Activated naive CD8-positive, alpha-beta T cell treated with anti-CD3 and anti-CD28 coated beads, Interleukin-2, amount 10 ng/mL, durations not matched to agents 7 days and 5 days (primary cell): Measurements from ENCODE around the gene CASKIN1. TPM values are rescaled to one million over a fixed set of nuclear protein-coding genes. Genes with fewer than 3 reads are reported as not detected.

ENCODE experiments used
- ATAC-seq: fragments of 150-1000 bp; cut with Tn5 transposase; one replicate; pipeline ENCODE4 v1.10.0; 2021; ENCODE audit warnings: low read depth, moderate library complexity
- POLR2A ChIA-PET: fragments of 350-600 bp; sonication (Branson Sonifier 250); formaldehyde crosslinking; loops from one replicate; lab custom pipeline; 2021; ENCODE audit warnings: antibody characterized with exemption; lab: Charles Lee
- DNase-seq: peaks from one replicate; pipeline ENCODE4 v3.0.0; 2021
- H3K27ac Mint-ChIP-seq: one replicate; pipeline ENCODE4 v1.8.0; 2022; ENCODE audit warnings: mild to moderate bottlenecking, mixed read lengths
- H3K27me3 Mint-ChIP-seq: one replicate; pipeline ENCODE4 v1.8.0; 2022; ENCODE audit warnings: mild to moderate bottlenecking, moderate library complexity, mixed read lengths
- H3K36me3 Mint-ChIP-seq: one replicate; pipeline ENCODE4 v1.8.0; 2021; ENCODE audit warnings: mild to moderate bottlenecking, mixed read lengths
- H3K4me1 Mint-ChIP-seq: one replicate; pipeline ENCODE4 v1.8.0; 2021; ENCODE audit warnings: mixed read lengths
- H3K4me3 Mint-ChIP-seq: one replicate; pipeline ENCODE4 v1.8.0; 2022; ENCODE audit warnings: mild to moderate bottlenecking, moderate library complexity, mixed read lengths
- H3K9me3 Mint-ChIP-seq: one replicate; pipeline ENCODE4 v1.8.0; 2021; ENCODE audit warnings: mixed read lengths
- total RNA-seq, 2 experiments: library from RNA; stranded (reverse); gene quantifications; one replicate each; pipeline ENCODE4 v1.2.3, GENCODE V29; 2021

Gene CASKIN1
- total RNA-seq, 2 experiments from 2014 or later: 0.88 to 1.1 TPM

- Mint-ChIP-seq H3K36me3 (no peaks in the 10 kb centered on the region), H3K27me3 (peaks cover 16% of the 10 kb centered on the region), H3K4me1 (peaks cover 1% of the 10 kb centered on the region), H3K27ac (no peak overlapping the region), H3K9me3 (no peaks in the 10 kb centered on the region), H3K4me3 (no peak overlapping the region)
- no peak for ATAC-seq
- POLR2A ChIA-PET: no interaction called here
- DNase-seq: no peak
Measured at GRCh38 chr16:2190659-2191445, 5.6 kb downstream of the CASKIN1 start.

DNA sequence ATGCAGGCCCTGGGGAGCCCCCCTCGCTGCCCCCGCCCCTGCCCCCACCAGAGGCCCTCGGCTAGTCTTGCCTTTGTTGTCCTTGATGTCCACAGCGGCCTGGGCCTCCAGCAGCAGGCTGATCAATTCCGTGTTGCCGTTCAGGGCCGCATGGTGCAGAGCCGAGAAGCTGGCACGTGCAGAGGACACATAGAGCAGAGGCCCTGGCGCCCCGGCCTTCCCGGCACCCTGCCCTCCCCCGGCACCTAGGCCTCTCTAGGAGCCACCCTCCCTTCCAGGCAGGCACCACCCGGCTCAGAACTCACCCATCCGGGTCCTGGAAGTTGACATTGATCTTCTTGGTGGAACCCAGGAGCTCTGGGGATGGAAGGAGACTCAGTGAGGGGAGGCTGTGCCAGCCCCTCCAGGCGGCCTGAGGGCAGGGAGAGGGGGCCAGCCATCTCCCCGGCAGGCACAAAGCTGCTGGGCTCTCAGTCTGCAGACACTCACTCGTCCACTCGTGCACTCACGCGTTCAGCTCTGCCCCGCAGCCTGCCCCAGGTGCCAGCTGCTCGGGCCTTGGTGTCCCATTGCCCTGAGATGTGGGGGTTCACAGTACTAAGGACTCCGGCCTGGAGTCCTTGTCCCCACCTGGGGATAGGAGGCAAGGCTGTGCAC, 6.3 kb downstream of the CASKIN1 start:
- no peak for ATAC-seq
- Mint-ChIP-seq H3K27ac (no peak overlapping the region), H3K4me1 (peaks cover 1% of the 10 kb centered on the region), H3K27me3 (peaks cover 15% of the 10 kb centered on the region), H3K36me3 (no peaks in the 10 kb centered on the region), H3K4me3 (no peak overlapping the region), H3K9me3 (no peaks in the 10 kb centered on the region)
- no peak for DNase-seq
- POLR2A ChIA-PET: no interaction called here

GRCh38 chr16:2189252-2189893, 7.0 kb downstream of the CASKIN1 start:
- Mint-ChIP-seq H3K27ac (no peak overlapping the region), H3K4me1 (no peaks in the 10 kb centered on the region), H3K4me3 (no peak overlapping the region), H3K9me3 (no peaks in the 10 kb centered on the region), H3K27me3 (peaks cover 8% of the 10 kb centered on the region), H3K36me3 (no peaks in the 10 kb centered on the region)
- ATAC-seq (no peak), DNase-seq (no peak)
- POLR2A ChIA-PET: no interaction called here

- POLR2A ChIA-PET: interaction anchor here (1.2 kb wide), 1 partner anchor 33 kb away, joined by 3 read pairs; the partner anchor contains the start of gene TRAF7
- no peaks in the 10 kb centered on the region for H3K36me3 Mint-ChIP-seq
- no peak overlapping the region for H3K4me3 Mint-ChIP-seq
- ATAC-seq (no peak), DNase-seq (no peak)
- peaks cover 4% of the 10 kb centered on the region for H3K27me3 Mint-ChIP-seq
- no peak overlapping the region for H3K27ac Mint-ChIP-seq
- no peaks in the 10 kb centered on the region for H3K9me3 Mint-ChIP-seq
- H3K4me1 Mint-ChIP-seq: no peaks in the 10 kb centered on the region
Measured at GRCh38 chr16:2188395-2188794, 8.0 kb downstream of the CASKIN1 start.

DNA sequence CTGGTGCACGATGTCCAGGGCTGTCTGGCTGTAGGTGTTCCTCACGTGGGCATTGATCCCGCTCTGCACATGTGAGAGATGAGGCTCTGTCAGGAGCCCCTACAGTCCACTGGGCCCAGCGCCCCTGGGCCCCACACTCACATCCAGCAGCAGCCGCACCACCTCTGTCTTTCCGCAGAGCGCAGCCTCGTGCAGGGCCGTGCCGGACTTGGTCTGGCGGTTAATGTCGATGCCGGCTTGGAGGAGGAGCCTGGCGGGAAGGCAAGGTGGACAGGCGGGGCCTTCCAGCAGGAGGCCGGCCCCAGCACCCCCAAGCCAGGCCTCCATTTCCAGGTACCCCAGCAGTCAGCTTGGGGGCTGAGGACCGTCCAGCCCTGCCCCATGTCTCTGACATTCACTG, 9.2 kb downstream of the CASKIN1 start:
- no peaks in the 10 kb centered on the region for H3K4me1 Mint-ChIP-seq
- DNase-seq: no peak
- H3K4me3 Mint-ChIP-seq: no peak overlapping the region
- H3K27me3 Mint-ChIP-seq: peaks cover 3% of the 10 kb centered on the region
- H3K9me3 Mint-ChIP-seq: no peaks in the 10 kb centered on the region
- no peaks in the 10 kb centered on the region for H3K36me3 Mint-ChIP-seq
- no peak for ATAC-seq
- POLR2A ChIA-PET: interaction anchor here (0.5 kb wide), 1 partner anchor 285 kb away, joined by 4 read pairs; no protein-coding TSS in a partner anchor
- no peak overlapping the region for H3K27ac Mint-ChIP-seq

- no peaks in the 10 kb centered on the region for H3K9me3 Mint-ChIP-seq
- peaks cover 3% of the 10 kb centered on the region for H3K27me3 Mint-ChIP-seq
- no peaks in the 10 kb centered on the region for H3K36me3 Mint-ChIP-seq
- DNase-seq (no peak), ATAC-seq (no peak)
- no peak overlapping the region for H3K27ac Mint-ChIP-seq
- H3K4me3 Mint-ChIP-seq: no peak overlapping the region
- POLR2A ChIA-PET: interaction anchor here (0.5 kb wide), 1 partner anchor 365 kb away, joined by 3 read pairs; no protein-coding TSS in a partner anchor
- H3K4me1 Mint-ChIP-seq: no peaks in the 10 kb centered on the region
Measured at GRCh38 chr16:2186505-2186904, 9.9 kb downstream of the CASKIN1 start.

DNA sequence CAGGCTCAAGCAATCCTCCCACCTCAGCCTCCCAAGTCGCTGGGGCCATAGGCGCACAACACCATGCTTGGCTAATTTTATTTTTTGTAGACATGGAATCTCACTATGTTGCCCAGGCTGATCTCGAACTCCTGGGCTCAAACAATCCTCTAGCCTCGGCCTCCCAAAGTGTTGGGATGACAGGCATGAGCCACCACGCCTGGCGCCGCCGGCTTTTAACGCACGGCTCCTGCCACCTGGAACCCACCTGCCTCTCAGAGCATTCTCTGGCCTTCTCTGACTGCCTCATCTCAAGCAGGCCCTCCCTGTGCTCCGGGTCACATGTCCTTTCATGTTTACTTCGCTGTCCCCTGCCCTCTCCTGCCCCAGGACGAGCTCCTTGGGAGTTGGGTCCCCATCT, 10.3 kb downstream of the CASKIN1 start:
- POLR2A ChIA-PET: no interaction called here
- H3K36me3 Mint-ChIP-seq: no peaks in the 10 kb centered on the region
- DNase-seq (no peak), ATAC-seq (no peak)
- H3K4me1 Mint-ChIP-seq: no peaks in the 10 kb centered on the region
- no peaks in the 10 kb centered on the region for H3K9me3 Mint-ChIP-seq
- no peak overlapping the region for H3K4me3 Mint-ChIP-seq
- peaks cover 3% of the 10 kb centered on the region for H3K27me3 Mint-ChIP-seq
- no peak overlapping the region for H3K27ac Mint-ChIP-seq

- H3K36me3 Mint-ChIP-seq: no peaks in the 10 kb centered on the region
- no peaks in the 10 kb centered on the region for H3K4me1 Mint-ChIP-seq
- POLR2A ChIA-PET: interaction anchor here (1.9 kb wide), 1 partner anchor 30 kb away, joined by 5 read pairs; the partner anchor contains the start of gene TRAF7
- no peak overlapping the region for H3K27ac Mint-ChIP-seq
- ATAC-seq (no peak), DNase-seq (no peak)
- H3K9me3 Mint-ChIP-seq: no peaks in the 10 kb centered on the region
- H3K4me3 Mint-ChIP-seq: no peak overlapping the region
- H3K27me3 Mint-ChIP-seq: peaks cover 3% of the 10 kb centered on the region
Measured at GRCh38 chr16:2184962-2185361, 11.4 kb downstream of the CASKIN1 start.

DNA sequence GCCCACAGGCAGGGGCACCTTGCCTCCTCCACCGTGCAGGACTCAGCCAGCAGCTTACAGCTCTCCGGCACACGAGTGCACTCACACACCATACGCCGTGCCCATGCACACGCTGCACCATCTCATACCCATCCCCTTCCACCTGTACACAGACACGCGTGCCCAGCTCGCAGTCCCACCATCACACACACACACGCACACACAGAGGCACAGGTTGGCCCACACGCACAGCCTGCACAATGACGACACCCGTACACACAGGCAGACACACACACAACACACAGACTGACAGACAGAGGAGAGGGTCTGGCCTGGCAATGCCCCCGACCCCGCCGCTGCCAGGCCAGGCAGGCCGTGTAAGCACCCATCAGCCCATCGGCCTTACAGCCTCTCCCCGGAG, 12.1 kb downstream of the CASKIN1 start:
- DNase-seq (no peak), ATAC-seq (no peak)
- H3K4me1 Mint-ChIP-seq: no peaks in the 10 kb centered on the region
- no peak overlapping the region for H3K27ac Mint-ChIP-seq
- no peaks in the 10 kb centered on the region for H3K9me3 Mint-ChIP-seq
- H3K27me3 Mint-ChIP-seq: peaks cover 3% of the 10 kb centered on the region
- H3K4me3 Mint-ChIP-seq: no peak overlapping the region
- H3K36me3 Mint-ChIP-seq: no peaks in the 10 kb centered on the region
- POLR2A ChIA-PET: interaction anchor here (1.9 kb wide), 1 partner anchor 29 kb away, joined by 5 read pairs; the partner anchor contains the start of gene TRAF7

DNA sequence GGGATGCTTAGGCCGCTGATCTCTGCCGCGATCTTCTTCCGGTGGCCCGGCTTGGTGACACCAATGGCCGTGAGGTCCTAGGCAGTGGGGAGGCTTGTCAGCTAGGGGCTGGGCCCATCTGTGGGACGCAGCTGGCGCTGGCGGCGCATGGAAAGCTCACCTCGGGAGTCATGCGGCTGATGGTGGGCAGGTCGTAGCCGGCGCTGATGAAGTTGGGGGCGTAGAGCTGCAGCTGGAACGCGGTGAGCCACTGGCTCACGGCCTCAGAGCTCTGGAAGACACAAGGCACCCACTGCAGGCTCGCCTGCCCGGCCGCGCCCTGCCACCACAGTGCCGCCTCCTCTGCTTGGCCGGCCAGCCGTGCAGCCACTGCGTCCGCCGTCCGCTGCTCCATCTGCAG, 12.7 kb downstream of the CASKIN1 start:
- Mint-ChIP-seq H3K27me3 (peaks cover 3% of the 10 kb centered on the region), H3K9me3 (no peaks in the 10 kb centered on the region), H3K27ac (no peak overlapping the region), H3K4me3 (no peak overlapping the region), H3K4me1 (no peaks in the 10 kb centered on the region), H3K36me3 (no peaks in the 10 kb centered on the region)
- DNase-seq (no peak), ATAC-seq (no peak)
- POLR2A ChIA-PET: interaction anchor here (1.9 kb wide), 1 partner anchor 28 kb away, joined by 5 read pairs; the partner anchor contains the start of gene TRAF7

DNA sequence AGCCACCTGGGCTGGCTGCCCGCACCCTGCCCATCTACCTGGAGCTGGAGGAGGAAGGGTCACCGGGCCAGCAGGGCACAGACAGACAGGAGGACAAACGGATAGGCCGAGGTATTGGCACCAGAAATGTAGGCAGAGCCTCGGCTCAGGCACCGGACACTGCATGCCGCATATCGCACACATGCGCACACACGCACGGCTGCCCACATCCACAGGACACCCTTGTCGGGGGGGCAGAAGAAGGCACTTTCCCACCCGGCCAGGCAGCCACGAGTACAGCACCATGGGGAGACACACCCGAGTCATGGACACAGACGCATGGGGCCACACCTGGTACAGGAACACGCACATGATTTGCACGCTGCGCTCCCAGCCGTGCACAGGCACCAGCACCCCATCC, 14.5 kb downstream of the CASKIN1 start:
- Mint-ChIP-seq H3K36me3 (no peaks in the 10 kb centered on the region), H3K27me3 (peaks cover 3% of the 10 kb centered on the region), H3K9me3 (no peaks in the 10 kb centered on the region), H3K4me1 (no peaks in the 10 kb centered on the region), H3K27ac (no peak overlapping the region), H3K4me3 (no peak overlapping the region)
- POLR2A ChIA-PET: interaction anchor here (2.0 kb wide), 1 partner anchor 27 kb away, joined by 9 read pairs; the partner anchor contains the start of gene TRAF7
- ATAC-seq (no peak), DNase-seq (no peak)

DNA sequence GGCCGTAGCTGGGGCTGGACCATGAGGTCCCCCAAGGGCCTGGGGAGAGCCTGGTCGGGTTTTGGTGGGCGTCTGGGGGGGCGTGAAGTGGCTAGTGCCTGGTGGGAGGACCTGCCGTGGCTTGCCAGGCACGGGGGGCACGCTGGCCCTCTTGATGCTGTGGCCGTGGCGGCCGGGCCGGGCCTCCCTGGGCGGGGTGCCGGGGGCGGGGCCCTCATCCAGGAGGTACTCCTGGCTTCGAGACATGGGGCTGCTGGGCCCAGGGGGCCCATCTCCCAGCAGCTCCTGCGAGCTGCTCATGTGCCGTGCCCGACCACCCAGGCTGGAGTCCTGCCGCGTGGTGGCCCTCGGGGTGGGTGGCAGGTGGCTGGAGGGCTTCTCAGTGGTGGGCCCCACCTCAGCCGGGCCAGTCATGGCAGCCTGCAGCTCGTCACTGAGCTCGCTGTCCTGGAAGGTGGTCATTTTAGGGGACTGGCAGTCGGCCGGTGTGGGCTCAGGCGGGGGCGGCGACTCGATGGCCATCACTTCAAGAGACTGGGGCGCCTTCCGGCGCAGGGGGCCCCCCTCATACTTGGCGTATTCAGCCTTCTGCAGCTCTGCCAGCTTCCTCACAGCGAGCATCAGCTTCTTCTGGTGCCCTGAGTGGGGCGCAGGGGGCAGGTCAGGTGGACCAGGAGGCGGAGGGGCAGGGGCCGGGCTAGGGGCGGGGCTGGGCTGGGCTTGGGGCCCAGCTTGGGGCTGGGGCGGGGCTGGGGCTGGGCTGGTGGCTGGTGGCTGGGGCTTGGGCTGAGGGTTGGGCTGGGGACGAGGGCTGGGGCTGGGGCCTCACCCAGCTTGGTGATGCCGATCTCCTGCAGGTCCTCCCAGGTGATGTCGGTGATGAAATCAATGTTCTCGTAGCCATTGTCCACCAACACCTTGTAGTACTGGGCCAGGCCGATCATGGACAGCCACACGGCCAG, 15.2 kb downstream of the CASKIN1 start:
- POLR2A ChIA-PET: interaction anchor here (2.0 kb wide), 1 partner anchor 26 kb away, joined by 9 read pairs; the partner anchor contains the start of gene TRAF7

More for the DNA sequence above, 15.2 kb downstream of the CASKIN1 start:
- ATAC-seq (no peak), DNase-seq (no peak)
- Mint-ChIP-seq H3K36me3 (no peaks in the 10 kb centered on the region), H3K27me3 (peaks cover 3% of the 10 kb centered on the region), H3K9me3 (no peaks in the 10 kb centered on the region), H3K4me3 (no peak overlapping the region), H3K4me1 (no peaks in the 10 kb centered on the region), H3K27ac (no peak overlapping the region)
